HG02852 (cell line): ENCODE results near the gene CNIH1.

Experiments used
- ATAC-seq: cut with Tn5 transposase; IDR thresholded peaks from one replicate; pipeline ENCODE4 v1.9.1; 2021; ENCODE audit warnings: mild to moderate bottlenecking, moderate library complexity; ENCODE audit not compliant: unreplicated experiment

CNIH1 gene

GRCh38 chr14:54440873-54441868 is at the start of gene CNIH1:
Gene CNIH1, minus strand, starts transcription at chr14:54441374. Its CDS starts 47 bp downstream, at chr14:54441327.
- ATAC-seq = peak; percentile 95

- no peak for ATAC-seq
These were observed 49.4 kb upstream of the CNIH1 start for GRCh38 chr14:54490445-54491175.

- ATAC-seq = no peak
These were observed 48.7 kb upstream of the CNIH1 start for GRCh38 chr14:54489731-54490444.

- peak; percentile 28 for ATAC-seq
These were observed 48.1 kb upstream of the CNIH1 start for GRCh38 chr14:54489318-54489683.

GRCh38 chr14:54488646-54489317 is 47.6 kb upstream of the CNIH1 start, which contains the start of gene GMFB:
Gene GMFB, minus strand, starts transcription at chr14:54488980. Its CDS starts 53 bp downstream, at chr14:54488927.
- ATAC-seq = peak; percentile 87

- ATAC-seq = no peak
These were observed 47.1 kb upstream of the CNIH1 start for GRCh38 chr14:54488318-54488645.

- ATAC-seq = no peak
These were observed 46.6 kb upstream of the CNIH1 start for GRCh38 chr14:54487771-54488170.

- ATAC-seq = no peak
These were observed 45.5 kb upstream of the CNIH1 start for GRCh38 chr14:54486685-54487084.

GRCh38 chr14:54483846-54484245 is 42.7 kb upstream of the CNIH1 start:
- no peak for ATAC-seq

- ATAC-seq = no peak
These were observed 42.0 kb upstream of the CNIH1 start for GRCh38 chr14:54483073-54483745.

GRCh38 chr14:54481695-54482094 is 40.5 kb upstream of the CNIH1 start:
- ATAC-seq = no peak

- no peak for ATAC-seq
These were observed 39.8 kb upstream of the CNIH1 start for GRCh38 chr14:54480830-54481562.

GRCh38 chr14:54478636-54479215 is 37.6 kb upstream of the CNIH1 start:
- no peak for ATAC-seq

GRCh38 chr14:54475911-54476310 is 34.7 kb upstream of the CNIH1 start:
- ATAC-seq = no peak

- ATAC-seq = no peak
These were observed 34.2 kb upstream of the CNIH1 start for GRCh38 chr14:54475187-54475899.

GRCh38 chr14:54474232-54474793 is 33.1 kb upstream of the CNIH1 start:
- ATAC-seq = no peak

GRCh38 chr14:54472315-54472714 is 31.1 kb upstream of the CNIH1 start:
- no peak for ATAC-seq

GRCh38 chr14:54471641-54472040 is 30.5 kb upstream of the CNIH1 start:
- ATAC-seq = no peak
